SK-N-MC (cell line): Measurements from ENCODE around the gene TMEM59.

Experiments
- EZH2 ChIP-seq: fragments of 200-600 bp; sonication (generic); IDR thresholded peaks from one replicate; pipeline ENCODE4 v1.6.1; 2017; ENCODE audit warnings: antibody characterized with exemption
- FOXP2 ChIP-seq: optimal IDR thresholded peaks from 2 replicates; pipeline ENCODE3; 2011; ENCODE audit warnings: mild to moderate bottlenecking, moderate library complexity; ENCODE audit not compliant: insufficient read depth; ENCODE audit errors: extremely low read length, control extremely low read depth
- POLR2AphosphoS5 ChIP-seq: IDR thresholded peaks from 2 replicates; pipeline ENCODE4 v1.6.1; 2012; ENCODE audit warnings: mild to moderate bottlenecking, low read depth, low read length, borderline replicate concordance

DNA sequence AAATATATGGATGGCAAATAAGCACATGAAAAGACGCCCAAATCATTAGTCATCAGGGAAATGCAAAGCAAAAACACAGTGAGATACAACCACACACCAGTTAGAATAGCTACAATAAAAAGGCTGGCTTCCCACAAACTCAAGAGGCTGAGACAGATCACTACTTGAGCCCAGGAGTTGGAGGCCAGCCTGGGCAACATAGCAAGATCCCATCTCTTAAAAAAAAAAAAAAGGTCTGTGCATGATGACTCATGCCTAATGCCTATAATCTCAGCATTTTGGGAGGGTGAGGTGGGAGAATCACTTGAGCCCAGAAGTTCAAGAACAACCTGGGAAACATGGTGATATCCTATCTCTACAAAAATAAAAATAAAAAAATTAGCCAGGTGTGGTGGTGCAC, 54.8 kb downstream of the TMEM59 start:
- TF ChIP-seq EZH2 (no peak), POLR2AphosphoS5 (no peak), FOXP2 (no peak)
